ENCODE data around the gene TSPAN3. TPM values are rescaled to one million over a fixed set of nuclear protein-coding genes. Genes with fewer than 3 reads are reported as not detected.

The TSPAN3 gene
- total RNA-seq, 1 experiment from 2014 or later = 271 TPM

- in situ Hi-C loops (cut with HindIII; ENCODE audit: low pct_unique_long_range_greater_than_20kb, low sequenced_read_pairs) = no loop called here
- no peak for DNase-seq (ENCODE audit: low read depth)
Measured at GRCh38 chr15:77020348-77021087, 50.4 kb downstream of the TSPAN3 start.

- DNase-seq (ENCODE audit: low read depth) = peak; percentile 15
- in situ Hi-C loops (cut with HindIII; ENCODE audit: low pct_unique_long_range_greater_than_20kb, low sequenced_read_pairs) = no loop called here
Measured at GRCh38 chr15:77019521-77020331, 51.2 kb downstream of the TSPAN3 start.

GRCh38 chr15:77018796-77019505, 52.0 kb downstream of the TSPAN3 start:
- in situ Hi-C loops (cut with HindIII; ENCODE audit: low pct_unique_long_range_greater_than_20kb, low sequenced_read_pairs) = no loop called here
- no peak for DNase-seq (ENCODE audit: low read depth)

- in situ Hi-C loops (cut with HindIII; ENCODE audit: low pct_unique_long_range_greater_than_20kb, low sequenced_read_pairs) = no loop called here
- no peak for DNase-seq (ENCODE audit: low read depth)
Measured at GRCh38 chr15:77017761-77018720, 52.9 kb downstream of the TSPAN3 start.

- in situ Hi-C loops (cut with HindIII; ENCODE audit: low pct_unique_long_range_greater_than_20kb, low sequenced_read_pairs) = no loop called here
- no peak for DNase-seq (ENCODE audit: low read depth)
Measured at GRCh38 chr15:77017091-77017660, 53.7 kb downstream of the TSPAN3 start.

- in situ Hi-C loops (cut with HindIII; ENCODE audit: low pct_unique_long_range_greater_than_20kb, low sequenced_read_pairs) = no loop called here
- no peak for DNase-seq (ENCODE audit: low read depth)
Measured at GRCh38 chr15:77016321-77016695, 54.6 kb downstream of the TSPAN3 start.

GRCh38 chr15:77015646-77016320, 55.1 kb downstream of the TSPAN3 start:
- DNase-seq (ENCODE audit: low read depth) = no peak
- in situ Hi-C loops (cut with HindIII; ENCODE audit: low pct_unique_long_range_greater_than_20kb, low sequenced_read_pairs) = no loop called here

GRCh38 chr15:77014132-77015081, 56.5 kb downstream of the TSPAN3 start:
- in situ Hi-C loops (cut with HindIII; ENCODE audit: low pct_unique_long_range_greater_than_20kb, low sequenced_read_pairs) = no loop called here
- no peak for DNase-seq (ENCODE audit: low read depth)

- in situ Hi-C loops (cut with HindIII; ENCODE audit: low pct_unique_long_range_greater_than_20kb, low sequenced_read_pairs) = no loop called here
- DNase-seq (ENCODE audit: low read depth) = no peak
Measured at GRCh38 chr15:77013776-77014131, 57.2 kb downstream of the TSPAN3 start.

- in situ Hi-C loops (cut with HindIII; ENCODE audit: low pct_unique_long_range_greater_than_20kb, low sequenced_read_pairs) = no loop called here
Measured at GRCh38 chr15:77012868-77013267, 58.0 kb downstream of the TSPAN3 start.

GRCh38 chr15:77012117-77012712, 58.7 kb downstream of the TSPAN3 start:
- in situ Hi-C loops (cut with HindIII; ENCODE audit: low pct_unique_long_range_greater_than_20kb, low sequenced_read_pairs) = no loop called here
- DNase-seq (ENCODE audit: low read depth) = no peak

More at GRCh38 chr15:77012868-77013267, 58.0 kb downstream of the TSPAN3 start:
- no peak for DNase-seq (ENCODE audit: low read depth)

- no peak for DNase-seq (ENCODE audit: low read depth)
- in situ Hi-C loops (cut with HindIII; ENCODE audit: low pct_unique_long_range_greater_than_20kb, low sequenced_read_pairs) = no loop called here
Measured at GRCh38 chr15:77010857-77011256, 60.1 kb downstream of the TSPAN3 start.

GRCh38 chr15:77010312-77010686, 60.6 kb downstream of the TSPAN3 start:
- no peak for DNase-seq (ENCODE audit: low read depth)
- in situ Hi-C loops (cut with HindIII; ENCODE audit: low pct_unique_long_range_greater_than_20kb, low sequenced_read_pairs) = no loop called here

- DNase-seq (ENCODE audit: low read depth) = no peak
- in situ Hi-C loops (cut with HindIII; ENCODE audit: low pct_unique_long_range_greater_than_20kb, low sequenced_read_pairs) = no loop called here
Measured at GRCh38 chr15:77009646-77010311, 61.1 kb downstream of the TSPAN3 start.

- in situ Hi-C loops (cut with HindIII; ENCODE audit: low pct_unique_long_range_greater_than_20kb, low sequenced_read_pairs) = no loop called here
- no peak for DNase-seq (ENCODE audit: low read depth)
Measured at GRCh38 chr15:77009176-77009575, 61.7 kb downstream of the TSPAN3 start.
